Breast epithelium (tissue), 4 donors: ENCODE measurements around the gene SCN2A. TPM values are rescaled to one million over a fixed set of nuclear protein-coding genes. Genes with fewer than 3 reads are reported as not detected.

Experiments used
- DNase-seq, 2 donors: peaks; one replicate each; pipeline ENCODE4 v3.0.0-alpha.2; 2019; ENCODE audit warnings: low spot score in 2 of 2
- H3K27ac ChIP-seq, 2 donors: fragments of 200-600 bp; sonication (generic) in 1 of 2; one replicate each; pipeline ENCODE4 v1.5.1; 2016 to 2019; ENCODE audit warnings: mild to moderate bottlenecking in 1 of 2
- H3K27me3 ChIP-seq, 2 donors: fragments of 200-600 bp; sonication (generic) in 1 of 2; one replicate each; pipeline versions ENCODE4 v1.5.1 to v1.6.0; 2017 to 2019; ENCODE audit warnings: control low read depth in 1 of 2, mild to moderate bottlenecking in 1 of 2
- H3K36me3 ChIP-seq: fragments of 200-600 bp; one replicate; pipeline ENCODE4 v1.5.1; 2019
- H3K4me1 ChIP-seq, 2 donors: fragments of 200-600 bp; sonication (generic); one replicate each; pipeline ENCODE4 v1.5.1; 2016 to 2019; ENCODE audit warnings: control low read depth in 1 of 2
- H3K4me3 ChIP-seq, 3 donors: fragments of 200-600 bp; sonication (generic); 1 replicate in 2 of 3; 2 replicates in 1 of 3; pipeline ENCODE4 v1.5.1; 2016 to 2019; ENCODE audit warnings: mild to moderate bottlenecking in 3 of 3, moderate library complexity in 2 of 3
- H3K9me3 ChIP-seq, 2 donors: fragments of 200-600 bp; sonication (generic) in 1 of 2; one replicate each; pipeline ENCODE4 v1.5.1; 2016 to 2019; ENCODE audit warnings: control low read depth in 1 of 2
- POLR2A ChIP-seq: fragments of 450-650 bp; IDR thresholded peaks from one replicate; pipeline ENCODE4 v1.6.1; 2016; ENCODE audit warnings: antibody characterized with exemption, mild to moderate bottlenecking, moderate library complexity
- POLR2AphosphoS5 ChIP-seq, 3 donors: sonication (generic); formaldehyde crosslinking; IDR thresholded peaks; one replicate each; pipeline ENCODE4 v1.6.1; 2017; ENCODE audit warnings: antibody characterized with exemption in 3 of 3
- intact Hi-C: fragments of 100-400 bp; cut with DNase I; formaldehyde crosslinking; loops from one replicate; pipeline ENCODE4 v1.15.1; 2023; ENCODE audit warnings: low total_unique reads
- total RNA-seq, 3 donors: library from RNA; depleted of rRNA; stranded (reverse); fragments of >200 nt; gene quantifications; one replicate each; pipeline ENCODE4 v1.1.0, GENCODE V29; 2016
- TF ChIP-seq, protein P1 (sequence below), 3 donors: fragments of 450-650 bp; IDR thresholded peaks; one replicate each; pipeline ENCODE4 v1.5.1; 2016 to 2017; ENCODE audit warnings: antibody characterized with exemption in 3 of 3, mild to moderate bottlenecking in 3 of 3, moderate library complexity in 3 of 3

The SCN2A gene
- total RNA-seq, 3 donors from 2014 or later, result 0.16 to 2.2 (median 2.0) TPM

DNA sequence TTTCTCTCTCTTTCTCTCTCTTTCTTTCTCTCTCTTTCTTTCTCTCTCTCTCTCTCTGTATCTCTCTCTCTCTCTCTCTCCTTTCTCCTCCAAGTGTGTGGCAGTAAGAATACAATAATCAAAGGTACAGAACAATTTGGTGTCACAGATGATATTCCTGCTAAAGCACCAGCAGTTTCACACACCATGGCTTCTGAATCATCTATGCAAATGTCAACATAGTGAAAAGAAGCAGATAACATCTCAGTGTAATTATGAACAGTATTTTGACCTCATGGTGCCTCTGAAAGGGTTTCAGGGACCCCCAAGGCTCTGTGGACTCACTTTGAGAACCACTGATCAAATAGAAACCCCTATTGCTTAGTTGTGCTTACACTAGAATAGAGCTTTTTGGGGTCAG is 191.8 kb downstream of the SCN2A start:
- Histone ChIP-seq H3K27ac (no peak overlapping the region), H3K4me1 (no peaks in the 10 kb centered on the region), H3K4me3 (no peak overlapping the region), H3K36me3 (no peaks in the 10 kb centered on the region), H3K27me3 (no peaks in the 10 kb centered on the region), H3K9me3 (no peaks in the 10 kb centered on the region)
- TF ChIP-seq, protein P1, sequence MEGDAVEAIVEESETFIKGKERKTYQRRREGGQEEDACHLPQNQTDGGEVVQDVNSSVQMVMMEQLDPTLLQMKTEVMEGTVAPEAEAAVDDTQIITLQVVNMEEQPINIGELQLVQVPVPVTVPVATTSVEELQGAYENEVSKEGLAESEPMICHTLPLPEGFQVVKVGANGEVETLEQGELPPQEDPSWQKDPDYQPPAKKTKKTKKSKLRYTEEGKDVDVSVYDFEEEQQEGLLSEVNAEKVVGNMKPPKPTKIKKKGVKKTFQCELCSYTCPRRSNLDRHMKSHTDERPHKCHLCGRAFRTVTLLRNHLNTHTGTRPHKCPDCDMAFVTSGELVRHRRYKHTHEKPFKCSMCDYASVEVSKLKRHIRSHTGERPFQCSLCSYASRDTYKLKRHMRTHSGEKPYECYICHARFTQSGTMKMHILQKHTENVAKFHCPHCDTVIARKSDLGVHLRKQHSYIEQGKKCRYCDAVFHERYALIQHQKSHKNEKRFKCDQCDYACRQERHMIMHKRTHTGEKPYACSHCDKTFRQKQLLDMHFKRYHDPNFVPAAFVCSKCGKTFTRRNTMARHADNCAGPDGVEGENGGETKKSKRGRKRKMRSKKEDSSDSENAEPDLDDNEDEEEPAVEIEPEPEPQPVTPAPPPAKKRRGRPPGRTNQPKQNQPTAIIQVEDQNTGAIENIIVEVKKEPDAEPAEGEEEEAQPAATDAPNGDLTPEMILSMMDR (IDR thresholded peaks at IDR 0.05), result no peak
- TF ChIP-seq POLR2A (no peak), POLR2AphosphoS5 (IDR thresholded peaks at IDR 0.05) (no peak)
- intact Hi-C loops, result no loop called here
- no peak for DNase-seq

GRCh38 chr2:165432234-165432966 is 193.2 kb downstream of the SCN2A start:
- Histone ChIP-seq H3K9me3 (no peaks in the 10 kb centered on the region), H3K27ac (no peak overlapping the region), H3K4me1 (no peaks in the 10 kb centered on the region), H3K4me3 (no peak overlapping the region), H3K36me3 (no peaks in the 10 kb centered on the region), H3K27me3 (no peaks in the 10 kb centered on the region)
- no peak for DNase-seq
- intact Hi-C loops, result no loop called here
- no peak for TF ChIP-seq POLR2AphosphoS5 (IDR thresholded peaks at IDR 0.05)
- no peak for TF ChIP-seq POLR2A
- TF ChIP-seq, protein P1 (IDR thresholded peaks at IDR 0.05), result no peak

- H3K27me3 ChIP-seq, result no peaks in the 10 kb centered on the region
- H3K27ac ChIP-seq, result no peak overlapping the region
- no peak for DNase-seq
- no peaks in the 10 kb centered on the region for H3K4me1 ChIP-seq
- H3K9me3 ChIP-seq, result no peaks in the 10 kb centered on the region
- no peak overlapping the region for H3K4me3 ChIP-seq
- no peaks in the 10 kb centered on the region for H3K36me3 ChIP-seq
- intact Hi-C loops, result no loop called here
- no peak for TF ChIP-seq POLR2AphosphoS5 (IDR thresholded peaks at IDR 0.05)
- TF ChIP-seq, protein P1 (IDR thresholded peaks at IDR 0.05), result no peak
- no peak for TF ChIP-seq POLR2A
Observed at GRCh38 chr2:165434865-165435496, 195.8 kb downstream of the SCN2A start.

GRCh38 chr2:165435611-165436010 is 196.4 kb downstream of the SCN2A start:
- H3K4me3 ChIP-seq, result no peak overlapping the region
- H3K4me1 ChIP-seq, result no peaks in the 10 kb centered on the region
- H3K36me3 ChIP-seq, result no peaks in the 10 kb centered on the region
- intact Hi-C loops, result no loop called here
- H3K9me3 ChIP-seq, result no peaks in the 10 kb centered on the region
- no peak overlapping the region for H3K27ac ChIP-seq
- DNase-seq, result no peak
- no peak for TF ChIP-seq POLR2A
- TF ChIP-seq, protein P1 (IDR thresholded peaks at IDR 0.05), result no peak
- no peaks in the 10 kb centered on the region for H3K27me3 ChIP-seq

DNA sequence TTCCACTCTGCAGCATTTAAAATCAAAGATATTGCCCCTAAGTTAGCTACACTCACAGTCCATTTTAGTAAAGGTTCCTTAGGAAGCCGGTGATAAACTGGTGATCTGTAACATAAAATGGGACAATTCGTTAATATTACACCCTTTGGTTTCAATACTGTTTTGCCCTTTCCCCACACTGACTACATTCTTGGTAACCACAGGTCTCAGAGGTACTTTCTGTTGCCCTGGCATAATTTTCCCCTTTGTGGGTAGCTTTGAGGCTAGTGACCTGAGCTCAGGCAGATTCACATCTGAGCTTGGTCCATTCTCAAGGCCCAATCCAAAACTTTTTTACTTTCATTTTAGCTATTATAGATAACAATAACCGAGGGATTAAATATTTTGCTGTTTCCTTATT is 197.3 kb downstream of the SCN2A start:
- no peak overlapping the region for H3K4me3 ChIP-seq
- no peak for DNase-seq
- TF ChIP-seq POLR2A (no peak), POLR2AphosphoS5 (IDR thresholded peaks at IDR 0.05) (no peak)
- TF ChIP-seq, protein P1 (IDR thresholded peaks at IDR 0.05), result no peak
- H3K4me1 ChIP-seq, result no peaks in the 10 kb centered on the region
- intact Hi-C loops, result no loop called here
- H3K27me3 ChIP-seq, result no peaks in the 10 kb centered on the region
- H3K27ac ChIP-seq, result no peak overlapping the region
- H3K36me3 ChIP-seq, result no peaks in the 10 kb centered on the region
- no peaks in the 10 kb centered on the region for H3K9me3 ChIP-seq
